Thyroid gland (tissue), 4 donors: ENCODE data around the gene GPSM1. TPM values are rescaled to one million over a fixed set of nuclear protein-coding genes. Genes with fewer than 3 reads are reported as not detected.

Source experiments
- DNase-seq, 2 donors: peaks; one replicate each; pipeline ENCODE4 v3.0.0-alpha.2; 2019
- H3K27ac ChIP-seq, 3 donors: fragments of 200-600 bp; sonication (generic); 1 replicate in 2 of 3; 2 replicates in 1 of 3; pipeline ENCODE4 v1.5.1; 2016 to 2019; ENCODE audit warnings: mild to moderate bottlenecking in 1 of 3, moderate library complexity in 1 of 3
- H3K27me3 ChIP-seq: fragments of 200-600 bp; sonication (generic); one replicate; pipeline ENCODE4 v1.5.1; 2019
- H3K36me3 ChIP-seq, 2 donors: fragments of 200-600 bp; sonication (generic); one replicate each; pipeline ENCODE4 v1.5.1; 2016 to 2019
- H3K4me1 ChIP-seq, 2 donors: fragments of 200-600 bp; sonication (generic); one replicate each; pipeline ENCODE4 v1.5.1; 2017 to 2019
- H3K4me3 ChIP-seq, 3 donors: fragments of 200-600 bp; sonication (generic); replicated peaks in 1 of 3; 1 replicate in 2 of 3; 2 replicates in 1 of 3; pipeline ENCODE4 v1.5.1; 2016; ENCODE audit warnings: mild to moderate bottlenecking in 1 of 3
- H3K9me3 ChIP-seq: fragments of 200-600 bp; sonication (generic); one replicate; pipeline ENCODE4 v1.5.1; 2017
- POLR2A ChIP-seq, 2 donors: fragments of 450-650 bp; IDR thresholded peaks; one replicate each; pipeline ENCODE4 v1.6.1; 2017; ENCODE audit warnings: antibody characterized with exemption in 2 of 2, mild to moderate bottlenecking in 2 of 2, moderate library complexity in 1 of 2
- WGBS, 2 donors: methylation state at CpG; one replicate each; pipeline ENCODE4 v1.1.5; 2017; 5-methylcytosine and 5-hydroxymethylcytosine counted together
- intact Hi-C: fragments of 100-400 bp; cut with DNase I; formaldehyde crosslinking; loops from one replicate; pipeline ENCODE4 v1.15.1; 2023
- total RNA-seq, 4 donors: library from RNA; depleted of rRNA; stranded (reverse); fragments of >200 nt; gene quantifications; one replicate each; pipeline ENCODE4 v1.2.3, GENCODE V29; 2016
- TF ChIP-seq, protein P1 (sequence below), 6 experiments: fragments of 200-600 bp in 3 of 6; fragments of 450-650 bp in 3 of 6; sonication (generic) in 3 of 6; IDR thresholded peaks; one replicate each; pipeline ENCODE4 v1.5.1; 2016 to 2019; ENCODE audit warnings: antibody characterized with exemption in 6 of 6, mild to moderate bottlenecking in 2 of 6, inconsistent platforms in 1 of 6, moderate library complexity in 1 of 6

Gene GPSM1
- total RNA-seq, 4 donors from 2014 or later, result 5.9 to 18.1 (median 12.2) TPM

DNA sequence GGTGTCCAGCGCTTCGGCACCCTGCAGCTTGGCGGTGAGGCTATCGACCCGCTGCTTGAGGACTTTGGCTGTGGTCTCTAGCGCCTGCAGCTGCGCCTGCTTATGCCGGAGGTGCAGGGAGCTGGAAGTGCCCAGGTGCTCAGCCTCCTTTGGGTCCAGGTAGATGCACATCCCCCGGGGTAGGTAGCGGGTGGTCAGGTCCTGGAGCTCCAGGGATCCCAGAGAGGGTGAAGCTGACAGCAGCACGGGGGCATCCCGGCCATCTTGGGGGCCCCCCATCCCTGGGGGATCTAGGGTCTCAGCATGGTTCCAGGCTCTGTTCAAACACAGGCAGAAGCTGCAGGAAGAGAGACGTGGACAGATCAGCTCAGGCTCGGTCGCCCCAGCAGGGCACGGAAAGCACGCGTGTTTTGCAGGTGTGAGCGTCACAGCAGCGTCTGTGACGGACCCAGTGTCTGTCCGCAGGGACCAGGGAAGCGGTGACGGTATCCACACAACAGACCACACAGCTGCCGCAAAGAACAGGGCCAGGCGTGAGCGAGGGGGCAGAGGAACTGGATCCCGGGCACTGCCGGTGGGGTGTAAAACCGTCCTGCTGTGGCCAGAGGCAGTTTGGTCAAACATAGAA lies 40.9 kb upstream of the GPSM1 start:
- Histone ChIP-seq H3K9me3 (no peaks in the 10 kb centered on the region), H3K4me3 (no peak overlapping the region), H3K36me3 (no peaks in the 10 kb centered on the region), H3K4me1 (peaks cover 5 to 21% of the 10 kb centered on the region in 2 donors), H3K27ac (no peak overlapping the region), H3K27me3 (no peaks in the 10 kb centered on the region)
- no peak for TF ChIP-seq POLR2A (IDR thresholded peaks at IDR 0.05)
- TF ChIP-seq, protein P1, sequence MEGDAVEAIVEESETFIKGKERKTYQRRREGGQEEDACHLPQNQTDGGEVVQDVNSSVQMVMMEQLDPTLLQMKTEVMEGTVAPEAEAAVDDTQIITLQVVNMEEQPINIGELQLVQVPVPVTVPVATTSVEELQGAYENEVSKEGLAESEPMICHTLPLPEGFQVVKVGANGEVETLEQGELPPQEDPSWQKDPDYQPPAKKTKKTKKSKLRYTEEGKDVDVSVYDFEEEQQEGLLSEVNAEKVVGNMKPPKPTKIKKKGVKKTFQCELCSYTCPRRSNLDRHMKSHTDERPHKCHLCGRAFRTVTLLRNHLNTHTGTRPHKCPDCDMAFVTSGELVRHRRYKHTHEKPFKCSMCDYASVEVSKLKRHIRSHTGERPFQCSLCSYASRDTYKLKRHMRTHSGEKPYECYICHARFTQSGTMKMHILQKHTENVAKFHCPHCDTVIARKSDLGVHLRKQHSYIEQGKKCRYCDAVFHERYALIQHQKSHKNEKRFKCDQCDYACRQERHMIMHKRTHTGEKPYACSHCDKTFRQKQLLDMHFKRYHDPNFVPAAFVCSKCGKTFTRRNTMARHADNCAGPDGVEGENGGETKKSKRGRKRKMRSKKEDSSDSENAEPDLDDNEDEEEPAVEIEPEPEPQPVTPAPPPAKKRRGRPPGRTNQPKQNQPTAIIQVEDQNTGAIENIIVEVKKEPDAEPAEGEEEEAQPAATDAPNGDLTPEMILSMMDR (IDR thresholded peaks at IDR 0.05), result no peak
- WGBS, 2 donors, result 86 to 89% methylated on average over 19 to 23 of the region's 30 CpGs
- DNase-seq, result no peak
- intact Hi-C loops, result loop anchor here (10.0 kb wide), 2 partner anchors 112 to 142 kb away; no protein-coding TSS in a partner anchor

DNA sequence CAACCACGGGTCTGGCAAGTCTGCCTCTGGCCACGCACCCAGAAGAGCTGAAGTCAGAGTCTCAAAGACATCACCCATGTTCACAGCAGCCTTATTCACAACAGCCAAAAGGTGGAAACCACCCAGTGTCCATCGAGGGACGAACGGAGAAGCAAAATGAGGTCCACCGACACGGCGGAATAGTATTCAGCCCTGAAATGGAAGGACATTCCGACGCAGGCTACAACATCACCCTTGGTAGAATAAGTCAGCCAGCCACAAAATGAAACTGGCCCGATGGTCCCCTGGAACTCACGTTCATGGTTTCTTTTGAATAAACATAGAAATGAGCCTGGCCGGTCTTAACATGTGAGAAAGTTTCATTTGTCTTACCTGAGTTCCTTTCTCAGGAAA lies 40.4 kb upstream of the GPSM1 start:
- WGBS, 2 donors, result 92 to 94% methylated on average over 13 of the region's 13 CpGs
- H3K27ac ChIP-seq, result no peak overlapping the region
- H3K4me1 ChIP-seq, result peaks cover 5 to 21% of the 10 kb centered on the region in 2 donors
- no peak overlapping the region for H3K4me3 ChIP-seq
- H3K36me3 ChIP-seq, result no peaks in the 10 kb centered on the region
- no peak for DNase-seq
- no peaks in the 10 kb centered on the region for H3K27me3 ChIP-seq
- TF ChIP-seq, protein P1 (IDR thresholded peaks at IDR 0.05), result no peak
- no peak for TF ChIP-seq POLR2A (IDR thresholded peaks at IDR 0.05)
- intact Hi-C loops, result loop anchor here (10.0 kb wide), 2 partner anchors 112 to 142 kb away; no protein-coding TSS in a partner anchor
- no peaks in the 10 kb centered on the region for H3K9me3 ChIP-seq

DNA sequence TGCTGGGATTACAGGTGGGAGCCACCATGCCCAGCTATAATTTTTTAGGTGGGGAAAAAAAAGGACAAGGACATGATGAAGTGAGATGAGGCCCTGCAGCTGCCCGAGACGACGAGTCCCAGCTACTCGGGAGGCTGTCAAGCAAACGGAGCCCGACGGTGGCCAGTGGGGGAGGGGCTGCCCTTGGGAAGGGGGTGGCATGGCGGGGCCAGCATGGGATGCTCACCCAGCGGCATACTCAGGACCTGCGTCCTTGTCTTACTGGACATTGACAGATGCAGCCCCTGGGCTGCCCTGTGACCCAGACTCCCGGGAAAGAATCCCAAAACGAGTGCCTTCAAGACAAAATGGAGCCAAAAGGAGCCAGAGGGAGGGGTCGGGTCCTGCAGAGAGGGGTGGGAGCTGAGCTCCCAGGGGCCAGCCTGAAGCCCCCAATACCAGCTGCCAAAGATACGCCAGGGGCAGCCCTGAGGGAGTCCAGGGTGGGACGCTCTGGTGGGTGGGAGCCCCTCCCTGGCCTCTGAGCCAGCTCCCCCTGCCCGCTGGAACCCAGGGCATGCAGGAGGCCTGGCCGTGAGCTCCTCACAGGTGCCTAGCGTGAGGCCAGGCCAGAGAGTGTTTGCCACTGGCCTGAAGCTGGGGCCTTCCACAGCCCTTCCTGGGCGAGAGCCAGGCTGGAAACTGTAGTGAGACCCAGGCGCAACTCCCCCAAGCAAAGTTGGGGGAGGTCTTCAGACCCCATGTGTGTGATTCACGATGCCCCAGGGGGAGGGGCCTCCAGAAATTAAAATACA lies 39.2 kb upstream of the GPSM1 start:
- Histone ChIP-seq H3K4me1 (peaks cover 4 to 11% of the 10 kb centered on the region in 2 donors), H3K36me3 (no peaks in the 10 kb centered on the region), H3K27me3 (no peaks in the 10 kb centered on the region), H3K4me3 (no peak overlapping the region), H3K27ac (no peak overlapping the region), H3K9me3 (no peaks in the 10 kb centered on the region)
- no peak for DNase-seq
- intact Hi-C loops, result loop anchor here (10.0 kb wide), 2 partner anchors 113 to 143 kb away; no protein-coding TSS in a partner anchor
- TF ChIP-seq, protein P1 (IDR thresholded peaks at IDR 0.05), result no peak
- no peak for TF ChIP-seq POLR2A (IDR thresholded peaks at IDR 0.05)
- WGBS, 2 donors, result 64 to 74% methylated on average over 18 of the region's 21 CpGs

DNA sequence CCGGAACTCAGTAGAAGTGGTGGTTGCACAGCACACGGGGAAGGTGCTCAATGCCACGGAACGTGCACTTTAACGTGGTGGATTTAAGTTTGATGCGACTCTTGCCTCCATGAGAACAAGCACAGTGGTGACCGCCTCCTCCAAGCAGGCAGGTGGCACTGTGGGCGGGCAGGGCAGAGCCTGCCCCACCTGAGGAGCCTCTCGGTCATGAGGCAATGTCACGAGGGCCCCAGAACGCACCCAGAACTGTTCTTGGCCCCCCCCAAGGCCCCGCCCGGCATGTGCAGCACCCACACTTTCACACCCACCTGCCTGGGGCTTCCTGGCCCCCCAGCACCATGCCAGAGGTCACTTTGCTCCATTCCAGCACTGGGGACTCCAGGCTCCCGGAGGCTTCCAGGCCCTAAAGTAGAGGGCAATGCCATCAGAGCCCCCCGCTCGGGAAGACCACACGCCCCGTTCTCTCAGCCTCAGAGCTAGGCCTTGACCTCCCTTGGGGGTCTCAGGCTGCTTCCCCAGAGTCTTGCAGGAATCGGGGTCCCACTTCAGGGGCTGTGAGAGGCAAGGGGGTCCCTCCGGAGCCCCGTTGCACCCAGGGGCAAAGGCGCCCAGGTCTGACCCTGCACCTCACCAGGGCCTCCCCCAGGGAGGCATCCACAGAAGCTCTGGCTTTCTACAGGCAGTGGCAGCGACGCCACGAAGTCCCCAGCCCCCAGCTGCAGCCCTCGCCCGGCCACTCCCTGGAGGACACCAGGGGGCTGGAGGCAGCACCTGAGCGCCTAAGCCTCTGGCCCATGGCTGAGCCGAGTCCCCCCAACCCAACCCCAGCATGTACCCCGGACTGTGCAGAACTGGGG lies 37.5 kb upstream of the GPSM1 start:
- Histone ChIP-seq H3K27ac (no peak overlapping the region), H3K27me3 (no peaks in the 10 kb centered on the region), H3K36me3 (no peaks in the 10 kb centered on the region), H3K4me3 (no peak overlapping the region), H3K4me1 (peaks cover 0 to 5% of the 10 kb centered on the region in 2 donors), H3K9me3 (no peaks in the 10 kb centered on the region)
- DNase-seq, result no peak
- intact Hi-C loops, result loop anchor here (10.0 kb wide), 2 partner anchors 115 to 145 kb away; no protein-coding TSS in a partner anchor
- 96 to 97% methylated on average over 11 to 12 of the region's 30 CpGs for WGBS, 2 donors
- no peak for TF ChIP-seq POLR2A (IDR thresholded peaks at IDR 0.05)
- TF ChIP-seq, protein P1 (IDR thresholded peaks at IDR 0.05), result no peak
